Natural killer cell (primary cell): ENCODE results near the gene RNASE11. TPM values are rescaled to one million over a fixed set of nuclear protein-coding genes. Genes with fewer than 3 reads are reported as not detected.
"Not testable (repeated sequence)": the region's sequence is repeated elsewhere in the genome, so short reads cannot be mapped to it uniquely, and the experiment has no call there.

ENCODE experiments used
- ATAC-seq, 3 donors: fragments of 150-1000 bp in 2 of 3; fragments of 200-7000 bp in 1 of 3; cut with Tn5 transposase; 1 replicate in 1 of 3; 2 replicates in 2 of 3; pipeline ENCODE4 v1.10.0; 2021; ENCODE audit warnings: mild to moderate bottlenecking in 2 of 3, moderate library complexity in 2 of 3
- DNase-seq, 2 donors: peaks; one replicate each; pipeline versions ENCODE4 v3.0.0 to v3.0.0-alpha.2; 2013 to 2021; ENCODE audit warnings: mixed read lengths in 1 of 2
- H3K27ac ChIP-seq: one replicate; pipeline ENCODE4 v1.5.1; 2013; ENCODE audit warnings: mild to moderate bottlenecking, low read length
- H3K27me3 ChIP-seq: one replicate; pipeline ENCODE4 v1.6.1; 2013; ENCODE audit warnings: low read length; ENCODE audit not compliant: control insufficient read depth, insufficient read depth
- H3K36me3 ChIP-seq: one replicate; pipeline ENCODE4 v1.6.1; 2013; ENCODE audit warnings: low read length; ENCODE audit not compliant: control insufficient read depth, insufficient read depth
- H3K4me1 ChIP-seq: one replicate; pipeline ENCODE4 v1.6.1; 2013; ENCODE audit warnings: low read length; ENCODE audit not compliant: control insufficient read depth, insufficient read depth
- H3K4me3 ChIP-seq: one replicate; pipeline ENCODE4 v1.5.1; 2013; ENCODE audit warnings: low read length
- H3K9me3 ChIP-seq: one replicate; pipeline ENCODE4 v1.6.1; 2013; ENCODE audit warnings: low read length; ENCODE audit not compliant: control insufficient read depth, insufficient read depth
- H3K27ac Mint-ChIP-seq, 2 donors: one replicate each; pipeline ENCODE4 v1.8.0; 2022; ENCODE audit warnings: mild to moderate bottlenecking in 2 of 2, mixed read lengths in 2 of 2, moderate library complexity in 1 of 2
- H3K27me3 Mint-ChIP-seq, 2 donors: one replicate each; pipeline ENCODE4 v1.8.0; 2022; ENCODE audit warnings: low read depth in 2 of 2, mixed read lengths in 2 of 2
- H3K36me3 Mint-ChIP-seq: one replicate; pipeline ENCODE4 v1.8.0; 2022; ENCODE audit warnings: mixed read lengths
- H3K4me1 Mint-ChIP-seq, 2 donors: one replicate each; pipeline ENCODE4 v1.8.0; 2022; ENCODE audit warnings: mixed read lengths in 2 of 2
- H3K4me3 Mint-ChIP-seq: one replicate; pipeline ENCODE4 v1.8.0; 2022; ENCODE audit warnings: mild to moderate bottlenecking, moderate library complexity, mixed read lengths
- H3K9me3 Mint-ChIP-seq, 2 donors: one replicate each; pipeline ENCODE4 v1.8.0; 2022; ENCODE audit warnings: mixed read lengths in 2 of 2
- CTCF ChIP-seq: fragments of 200-600 bp; IDR thresholded peaks from one replicate; pipeline ENCODE4 v1.8.0; 2022; ENCODE audit warnings: antibody characterized with exemption
- WGBS: methylation state at CpG from one replicate; pipeline ENCODE4 v1.1.7; 2013; ENCODE audit warnings: missing lambda C conversion rate; ENCODE audit not compliant: insufficient coverage; 5-methylcytosine and 5-hydroxymethylcytosine counted together
- intact Hi-C: fragments of 100-400 bp; cut with micrococcal nuclease; formaldehyde crosslinking; loops from one replicate; pipeline ENCODE4 v1.14.2; 2022
- total RNA-seq, 4 donors: library from RNA; stranded (reverse); fragments of 120-200 nt in 1 of 4; gene quantifications; one replicate each; pipeline versions ENCODE4 v1.2.3 to v1.2.4, GENCODE V29; 2013 to 2022

RNASE11 gene
- total RNA-seq, 3 donors from 2014 or later (not counting 1 experiment from before 2014, with no cell fraction given), result not detected

- Mint-ChIP-seq H3K4me3 (no peak overlapping the region), H3K4me1 (peaks cover 48 to 71% of the 10 kb centered on the region in 2 donors), H3K9me3 (no peaks in the 10 kb centered on the region), H3K27me3 (peaks cover 23 to 44% of the 10 kb centered on the region in 2 donors), H3K36me3 (no peaks in the 10 kb centered on the region), H3K27ac (no peak overlapping the region)
- Histone ChIP-seq H3K27ac (no peak overlapping the region), H3K4me1 (peaks cover 44% of the 10 kb centered on the region), H3K4me3 (no peak overlapping the region), H3K36me3 (no peaks in the 10 kb centered on the region), H3K9me3 (no peaks in the 10 kb centered on the region), H3K27me3 (no peaks in the 10 kb centered on the region)
- ATAC-seq (no peak), DNase-seq (no peak)
- no peak for TF ChIP-seq CTCF
- intact Hi-C loops, result no loop called here
- WGBS, result 90% methylated on average over 2 of the region's 2 CpGs
These were observed 33.1 kb upstream of the RNASE11 start for GRCh38 chr14:20620798-20621478.

- H3K9me3 Mint-ChIP-seq, H3K9me3 ChIP-seq, ATAC-seq, DNase-seq, H3K4me3 Mint-ChIP-seq, H3K36me3 ChIP-seq, intact Hi-C loops, H3K36me3 Mint-ChIP-seq, H3K27ac ChIP-seq, H3K27ac Mint-ChIP-seq, H3K27me3 ChIP-seq, H3K4me3 ChIP-seq: not testable (repeated sequence)
- Mint-ChIP-seq H3K4me1 (peaks cover 37 to 60% of the 10 kb centered on the region in 2 donors), H3K27me3 (peaks cover 16 to 32% of the 10 kb centered on the region in 2 donors)
- H3K4me1 ChIP-seq, result peaks cover 31% of the 10 kb centered on the region
- 89% methylated on average over 5 of the region's 6 CpGs for WGBS
These were observed 31.9 kb upstream of the RNASE11 start for GRCh38 chr14:20619688-20620087.

GRCh38 chr14:20618271-20618749, 30.5 kb upstream of the RNASE11 start:
- ATAC-seq (no peak), DNase-seq (no peak)
- intact Hi-C loops, result no loop called here
- Mint-ChIP-seq H3K4me1 (peaks cover 25 to 47% of the 10 kb centered on the region in 2 donors), H3K4me3 (no peak overlapping the region), H3K36me3 (no peaks in the 10 kb centered on the region), H3K27me3 (peaks cover 13 to 19% of the 10 kb centered on the region in 2 donors), H3K9me3 (no peaks in the 10 kb centered on the region), H3K27ac (peak overlapping the region in 1 of 2 donors; percentile 89)
- H3K9me3 ChIP-seq, result no peaks in the 10 kb centered on the region
- H3K4me3 ChIP-seq, result no peak overlapping the region
- H3K27ac ChIP-seq, result no peak overlapping the region
- TF ChIP-seq CTCF, result no peak
- H3K4me1 ChIP-seq, result peaks cover 28% of the 10 kb centered on the region
- 64% methylated on average over 4 of the region's 4 CpGs for whole genome bisulfite sequencing
- H3K36me3 ChIP-seq, result no peaks in the 10 kb centered on the region
- H3K27me3 ChIP-seq, result no peaks in the 10 kb centered on the region

- intact Hi-C loops, result no loop called here
- H3K27me3 Mint-ChIP-seq, result peaks cover 5 to 10% of the 10 kb centered on the region in 2 donors
- peak overlapping the region in 1 of 2 donors; percentile 89 for H3K27ac Mint-ChIP-seq
- no peaks in the 10 kb centered on the region for H3K9me3 Mint-ChIP-seq
- 77% methylated on average over 10 of the region's 12 CpGs for WGBS
- ATAC-seq, result peak in 1 of 3 donors; percentile 24
- Histone ChIP-seq H3K4me3 (no peak overlapping the region), H3K36me3 (no peaks in the 10 kb centered on the region), H3K27ac (no peak overlapping the region), H3K9me3 (no peaks in the 10 kb centered on the region), H3K4me1 (peaks cover 19% of the 10 kb centered on the region), H3K27me3 (no peaks in the 10 kb centered on the region)
- H3K4me1 Mint-ChIP-seq, result peaks cover 15 to 37% of the 10 kb centered on the region in 2 donors
- H3K4me3 Mint-ChIP-seq, result no peak overlapping the region
- no peak for TF ChIP-seq CTCF
- no peak for DNase-seq
- no peaks in the 10 kb centered on the region for H3K36me3 Mint-ChIP-seq
These were observed 29.6 kb upstream of the RNASE11 start for GRCh38 chr14:20617138-20618003.
